ENCODE results near the gene ZDHHC1.

Gene ZDHHC1

GRCh38 chr16:67425580-67425979 is 9.3 kb upstream of the ZDHHC1 start:
- no peak overlapping the region for H3K4me3 ChIP-seq (replicated peaks; ENCODE audit: low read depth, low read length)
- TF ChIP-seq CTCF (IDR thresholded peaks at IDR 0.05; ENCODE audit: insufficient read depth, low read length, poor library complexity, severe bottlenecking): no peak

GRCh38 chr16:67425061-67425460 is 8.8 kb upstream of the ZDHHC1 start:
- Histone ChIP-seq H3K27me3 (replicated peaks; ENCODE audit: control insufficient read depth, insufficient read depth, low read length) (peaks cover 2% of the 10 kb centered on the region), H3K36me3 (ENCODE audit: control insufficient read depth, insufficient read depth, low read length) (no peaks in the 10 kb centered on the region), H3K4me3 (replicated peaks; ENCODE audit: low read depth, low read length) (no peak overlapping the region)
- TF ChIP-seq CTCF (IDR thresholded peaks at IDR 0.05; ENCODE audit: insufficient read depth, low read length, poor library complexity, severe bottlenecking): no peak
- no peak for DNase-seq (ENCODE audit: extremely low read depth, insufficient read length)

More at GRCh38 chr16:67425580-67425979, 9.3 kb upstream of the ZDHHC1 start:
- no peak for DNase-seq (ENCODE audit: extremely low read depth, insufficient read length)
- peaks cover 2% of the 10 kb centered on the region for H3K27me3 ChIP-seq (replicated peaks; ENCODE audit: control insufficient read depth, insufficient read depth, low read length)
- H3K36me3 ChIP-seq (ENCODE audit: control insufficient read depth, insufficient read depth, low read length): no peaks in the 10 kb centered on the region

GRCh38 chr16:67424261-67424615 is 8.0 kb upstream of the ZDHHC1 start:
- Histone ChIP-seq H3K27me3 (replicated peaks; ENCODE audit: control insufficient read depth, insufficient read depth, low read length) (peaks cover 2% of the 10 kb centered on the region), H3K36me3 (ENCODE audit: control insufficient read depth, insufficient read depth, low read length) (no peaks in the 10 kb centered on the region), H3K4me3 (replicated peaks; ENCODE audit: low read depth, low read length) (no peak overlapping the region)
- DNase-seq (ENCODE audit: extremely low read depth, insufficient read length): no peak
- TF ChIP-seq CTCF (IDR thresholded peaks at IDR 0.05; ENCODE audit: insufficient read depth, low read length, poor library complexity, severe bottlenecking): no peak

GRCh38 chr16:67423611-67424260 is 7.5 kb upstream of the ZDHHC1 start:
- no peak for TF ChIP-seq CTCF (IDR thresholded peaks at IDR 0.05; ENCODE audit: insufficient read depth, low read length, poor library complexity, severe bottlenecking)
- no peak for DNase-seq (ENCODE audit: extremely low read depth, insufficient read length)
- H3K27me3 ChIP-seq (replicated peaks; ENCODE audit: control insufficient read depth, insufficient read depth, low read length): peaks cover 2% of the 10 kb centered on the region
- no peaks in the 10 kb centered on the region for H3K36me3 ChIP-seq (ENCODE audit: control insufficient read depth, insufficient read depth, low read length)
- no peak overlapping the region for H3K4me3 ChIP-seq (replicated peaks; ENCODE audit: low read depth, low read length)

GRCh38 chr16:67423015-67423414 is 6.7 kb upstream of the ZDHHC1 start:
- no peak for DNase-seq (ENCODE audit: extremely low read depth, insufficient read length)
- H3K36me3 ChIP-seq (ENCODE audit: control insufficient read depth, insufficient read depth, low read length): no peaks in the 10 kb centered on the region
- no peak for TF ChIP-seq CTCF (IDR thresholded peaks at IDR 0.05; ENCODE audit: insufficient read depth, low read length, poor library complexity, severe bottlenecking)
- no peak overlapping the region for H3K4me3 ChIP-seq (replicated peaks; ENCODE audit: low read depth, low read length)
- H3K27me3 ChIP-seq (replicated peaks; ENCODE audit: control insufficient read depth, insufficient read depth, low read length): peaks cover 2% of the 10 kb centered on the region

GRCh38 chr16:67421030-67421429 is 4.8 kb upstream of the ZDHHC1 start:
- TF ChIP-seq CTCF (IDR thresholded peaks at IDR 0.05; ENCODE audit: insufficient read depth, low read length, poor library complexity, severe bottlenecking): no peak
- Histone ChIP-seq H3K36me3 (ENCODE audit: control insufficient read depth, insufficient read depth, low read length) (no peaks in the 10 kb centered on the region), H3K4me3 (replicated peaks; ENCODE audit: low read depth, low read length) (no peak overlapping the region), H3K27me3 (replicated peaks; ENCODE audit: control insufficient read depth, insufficient read depth, low read length) (no peaks in the 10 kb centered on the region; the same call in none of the 2 replicates)
- DNase-seq (ENCODE audit: extremely low read depth, insufficient read length): no peak
